Measurements from ENCODE around the gene SBNO2.

SBNO2 gene

GRCh38 chr19:1087813-1088415 is 86.2 kb downstream of the SBNO2 start:
- no peak for FAIRE-seq

- no peak for FAIRE-seq
These were observed 87.5 kb downstream of the SBNO2 start for GRCh38 chr19:1086613-1087012.

- no peak for FAIRE-seq
These were observed 88.2 kb downstream of the SBNO2 start for GRCh38 chr19:1085676-1086442.

GRCh38 chr19:1085053-1085658 is 88.9 kb downstream of the SBNO2 start:
- no peak for FAIRE-seq

GRCh38 chr19:1084024-1084868 is 89.8 kb downstream of the SBNO2 start:
- FAIRE-seq, result no peak

GRCh38 chr19:1082928-1083816 is 90.9 kb downstream of the SBNO2 start:
- no peak for FAIRE-seq

GRCh38 chr19:1082165-1082927 is 91.7 kb downstream of the SBNO2 start:
- FAIRE-seq, result no peak

GRCh38 chr19:1081301-1082164 is 92.5 kb downstream of the SBNO2 start:
- FAIRE-seq, result no peak

- FAIRE-seq, result no peak
These were observed 93.5 kb downstream of the SBNO2 start for GRCh38 chr19:1080360-1081161.

- no peak for FAIRE-seq
These were observed 94.4 kb downstream of the SBNO2 start for GRCh38 chr19:1079566-1080111.

GRCh38 chr19:1076951-1077350 is 97.1 kb downstream of the SBNO2 start:
- FAIRE-seq, result no peak

- FAIRE-seq, result no peak
These were observed 98.1 kb downstream of the SBNO2 start for GRCh38 chr19:1076046-1076386.

- no peak for FAIRE-seq
These were observed 99.4 kb downstream of the SBNO2 start for GRCh38 chr19:1074544-1075283.

GRCh38 chr19:1073956-1074517 is 100.0 kb downstream of the SBNO2 start:
- FAIRE-seq, result no peak

GRCh38 chr19:1073063-1073955 is 100.8 kb downstream of the SBNO2 start:
- no peak for FAIRE-seq

GRCh38 chr19:1072371-1073015 is 101.6 kb downstream of the SBNO2 start:
- no peak for FAIRE-seq
